GM21737 (cell line): ENCODE results near the gene BROX.

Experiments
- ATAC-seq: cut with Tn5 transposase; IDR thresholded peaks from one replicate; pipeline ENCODE4 v1.9.1; 2021; ENCODE audit warnings: mild to moderate bottlenecking, moderate library complexity; ENCODE audit not compliant: unreplicated experiment

BROX gene

DNA sequence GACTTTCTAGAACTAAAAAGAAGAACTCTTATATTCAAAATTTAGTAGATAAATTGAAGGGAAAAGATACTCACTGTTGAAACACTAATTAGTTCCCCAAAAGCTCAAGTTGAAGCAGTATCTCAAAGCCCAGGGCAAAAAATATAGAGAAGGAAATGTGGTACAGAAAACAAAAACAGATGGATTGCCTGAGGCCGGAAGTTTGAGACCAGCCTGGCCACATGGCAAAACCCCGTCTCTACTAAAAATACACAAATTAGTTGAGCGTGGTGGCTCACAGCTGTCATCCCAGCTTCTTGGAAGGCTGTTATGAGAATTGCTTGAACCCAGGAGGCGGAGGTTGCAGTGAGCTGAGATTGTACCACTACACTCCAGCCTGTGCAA, 60.6 kb downstream of the BROX start:
- peak; percentile 84 for ATAC-seq

DNA sequence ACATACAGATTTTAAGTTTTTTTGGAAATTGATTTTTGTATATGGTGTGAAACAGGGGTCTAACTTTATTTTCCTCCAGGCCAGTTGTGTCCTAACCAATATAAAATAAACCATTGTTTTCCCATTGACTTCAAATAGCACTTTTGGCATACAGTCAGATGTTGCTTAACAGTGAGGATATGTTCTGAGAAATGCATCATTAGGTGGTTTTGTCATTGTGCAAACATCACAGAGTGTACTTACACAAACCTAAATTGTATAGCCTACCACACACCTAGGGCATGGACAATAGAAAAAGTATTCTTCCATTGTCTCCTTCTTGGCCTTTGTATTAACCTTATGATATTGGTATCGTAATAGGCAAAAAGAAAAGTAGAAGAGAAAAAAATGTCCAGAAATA, 65.1 kb downstream of the BROX start:
- ATAC-seq: no peak

DNA sequence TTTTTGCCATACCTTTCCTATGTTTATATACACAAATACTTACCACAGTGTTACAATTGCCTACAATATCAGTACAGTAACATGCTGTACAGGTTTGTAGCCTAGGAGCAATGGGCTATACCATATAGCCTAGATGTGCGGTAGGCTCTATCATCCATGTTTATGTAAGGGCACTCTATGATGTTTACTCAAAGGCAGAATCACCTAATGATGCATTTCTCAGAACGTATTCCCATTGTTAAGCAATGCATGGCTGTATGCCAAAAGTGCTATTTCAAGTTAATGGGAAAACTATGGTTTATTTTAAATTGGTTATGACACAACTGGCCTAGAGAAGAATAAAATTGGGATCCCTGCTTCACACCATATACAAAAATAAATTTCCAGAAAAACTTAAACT, 65.6 kb downstream of the BROX start:
- ATAC-seq: no peak

DNA sequence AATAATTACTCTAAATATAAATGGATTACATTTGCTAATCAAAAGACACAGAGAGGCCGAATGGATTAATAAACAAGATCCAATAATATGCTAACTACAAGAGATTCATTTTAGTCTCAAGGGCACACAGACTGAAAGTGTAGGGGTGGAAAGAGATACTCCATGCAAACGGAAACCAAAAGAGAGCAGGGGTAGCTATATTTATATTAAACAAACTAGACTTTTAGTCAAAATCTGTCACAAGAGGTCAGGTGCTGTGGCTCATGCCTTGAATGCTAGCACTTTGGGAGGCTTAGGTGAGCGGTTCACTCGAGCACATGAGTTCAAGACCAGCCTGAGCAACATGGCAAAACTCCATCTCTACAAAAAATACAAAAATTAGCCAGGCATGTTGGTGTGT, 68.9 kb downstream of the BROX start:
- no peak for ATAC-seq

DNA sequence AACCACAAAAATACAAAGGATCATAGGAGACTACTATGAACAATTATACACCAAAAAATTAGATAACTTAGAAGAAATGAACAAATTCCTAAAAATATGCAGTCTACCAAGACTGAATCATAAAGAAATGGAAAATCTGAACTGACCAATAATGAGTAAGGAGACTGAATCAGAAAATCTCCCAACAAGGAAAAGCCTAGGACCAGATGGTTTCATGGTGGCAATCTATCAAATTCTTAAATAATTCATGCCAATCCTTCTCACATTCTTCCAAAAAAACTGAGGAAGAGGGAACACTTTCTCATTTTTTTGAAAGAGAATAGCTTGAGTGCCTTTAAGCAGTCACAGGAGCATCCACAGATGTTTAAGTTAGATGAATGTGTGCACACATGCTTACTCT, 70.7 kb downstream of the BROX start:
- no peak for ATAC-seq

DNA sequence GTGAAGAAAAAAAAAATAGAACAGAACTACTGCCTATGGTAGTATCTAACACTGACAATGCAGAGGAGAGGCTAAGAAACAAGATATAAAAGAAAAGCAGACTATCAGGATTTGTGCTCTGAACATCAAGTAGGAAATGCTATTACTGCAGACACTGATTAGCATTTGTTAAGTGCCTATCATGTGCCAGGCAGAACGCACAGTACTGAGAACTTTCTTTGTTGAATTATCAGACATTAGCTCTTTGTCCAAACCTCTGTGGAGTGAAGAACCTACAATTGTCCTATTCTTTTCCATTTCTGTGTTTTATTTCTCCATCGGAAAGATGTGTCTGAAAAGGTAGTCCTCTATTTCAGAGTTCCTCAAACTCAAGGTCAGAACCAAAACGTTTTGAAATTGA, 72.0 kb downstream of the BROX start:
- no peak for ATAC-seq
